ENCODE results near the gene TYW3.
"Not testable (repeated sequence)": the region's sequence is repeated elsewhere in the genome, so short reads cannot be mapped to it uniquely, and the experiment has no call there.

Gene TYW3

DNA sequence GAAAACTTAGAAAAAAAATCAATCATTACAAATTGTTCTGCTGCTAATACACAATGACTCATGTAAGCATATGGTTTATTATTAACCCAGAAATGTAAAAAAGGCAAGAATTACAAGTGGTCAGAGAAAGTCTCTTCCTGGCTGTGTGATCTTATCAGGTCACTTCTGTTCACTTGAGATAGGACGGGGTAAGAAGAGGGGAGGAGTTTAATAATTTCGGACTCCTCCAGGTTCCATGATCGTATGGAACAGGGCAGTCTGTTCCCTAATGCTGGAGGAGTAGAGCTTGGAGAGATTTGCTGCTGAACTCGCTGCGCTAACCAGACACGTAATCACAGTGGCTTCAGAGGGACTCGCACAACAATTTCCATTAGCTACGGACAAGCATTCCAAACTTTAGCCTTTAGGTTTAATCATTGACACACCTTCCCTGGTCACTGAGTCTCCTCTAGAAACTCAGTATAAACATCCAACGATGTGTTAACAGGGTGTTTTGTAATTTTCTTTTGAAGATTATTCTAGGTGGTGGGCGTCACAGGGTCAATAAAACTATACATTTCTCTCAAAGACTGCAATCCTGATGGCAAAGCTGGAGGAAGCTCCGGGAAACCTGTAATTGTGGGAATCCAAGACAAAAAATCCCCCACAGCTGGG lies 1.4 kb upstream of the TYW3 start:
- no peak for DNase-seq (ENCODE audit: low spot score)

DNA sequence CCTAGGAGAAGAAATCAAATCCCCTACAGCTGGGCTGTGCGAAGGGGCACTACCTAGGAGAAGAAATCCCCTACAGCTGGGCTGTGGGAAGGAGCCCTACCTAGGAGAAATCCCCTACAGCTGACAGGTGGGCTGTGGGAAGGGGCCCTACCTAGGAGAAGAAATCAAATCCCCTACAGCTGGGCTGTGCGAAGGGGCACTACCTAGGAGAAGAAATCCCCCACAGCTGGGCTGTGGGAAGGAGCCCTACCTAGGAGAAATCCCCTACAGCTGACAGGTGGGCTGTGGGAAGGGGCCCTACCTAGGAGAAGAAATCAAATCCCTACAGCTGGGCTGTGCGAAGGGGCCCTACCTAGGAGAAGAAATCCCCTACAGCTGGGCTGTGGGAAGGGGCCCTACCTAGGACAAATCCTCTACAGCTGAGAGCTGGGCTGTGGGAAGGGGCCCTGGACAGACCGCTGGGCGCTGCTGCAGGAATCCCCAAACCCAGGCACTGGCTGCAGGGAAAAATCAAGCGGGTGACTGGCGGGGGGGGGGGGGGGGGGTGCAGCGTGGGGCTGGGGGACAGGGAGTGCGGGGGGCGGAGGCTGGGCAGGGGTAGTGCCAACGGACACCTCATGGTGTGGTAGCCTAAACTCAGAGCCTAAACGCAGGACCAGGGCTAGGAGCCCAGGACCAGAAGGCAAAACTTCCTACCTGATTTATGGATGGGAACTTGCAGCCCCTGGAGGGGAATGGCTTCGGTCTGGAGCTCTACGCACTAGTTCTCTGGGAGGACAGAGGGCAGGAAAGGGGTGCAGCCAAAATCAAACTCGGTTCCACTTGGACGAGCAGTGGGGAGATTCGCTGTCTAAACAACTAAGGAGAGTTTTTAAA lies 643 bp upstream of the TYW3 start:
- peak; percentile 46 for DNase-seq (ENCODE audit: low spot score)

DNA sequence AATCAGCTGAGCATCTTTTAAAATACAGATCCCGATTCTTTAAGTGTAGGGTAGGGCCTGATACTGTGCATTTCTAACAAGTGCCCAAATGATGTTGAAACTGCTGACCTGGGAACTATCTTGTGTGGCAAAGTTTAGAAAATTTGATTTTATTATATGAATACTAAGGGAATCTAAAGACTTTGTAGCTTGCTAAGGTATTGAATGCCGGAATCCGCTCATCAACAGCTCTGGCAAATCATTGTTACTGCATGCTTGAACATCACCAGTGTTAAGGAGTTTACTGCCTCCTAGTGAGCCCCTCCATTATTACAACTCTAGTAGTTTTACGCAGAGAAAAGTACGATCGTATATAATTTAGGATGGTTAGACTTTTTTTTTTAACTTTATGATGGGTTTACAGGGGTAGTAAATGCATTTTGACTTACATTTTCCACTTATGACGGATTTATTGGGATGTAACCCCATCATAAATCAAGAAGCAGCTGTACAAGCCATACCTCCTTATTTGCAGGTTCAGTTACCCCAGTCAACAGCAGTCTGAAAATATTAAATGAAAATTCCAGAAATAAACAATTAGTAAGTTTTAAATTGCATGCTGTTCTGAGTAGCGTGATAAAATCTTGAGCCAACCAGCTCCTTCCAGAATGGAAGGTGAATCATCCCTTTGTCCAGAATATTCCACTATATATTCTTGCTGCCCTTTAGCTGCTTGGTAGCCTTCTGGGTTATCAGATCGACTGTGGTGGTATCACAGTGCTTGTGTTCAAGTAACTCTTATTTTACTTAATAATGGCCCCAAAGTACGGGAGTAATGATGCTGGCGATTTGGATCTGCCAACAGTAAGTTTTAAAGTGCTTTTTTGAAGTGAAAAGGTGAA lies 892 bp downstream of the TYW3 start:
- peak; percentile 62 for DNase-seq (ENCODE audit: low spot score)

DNA sequence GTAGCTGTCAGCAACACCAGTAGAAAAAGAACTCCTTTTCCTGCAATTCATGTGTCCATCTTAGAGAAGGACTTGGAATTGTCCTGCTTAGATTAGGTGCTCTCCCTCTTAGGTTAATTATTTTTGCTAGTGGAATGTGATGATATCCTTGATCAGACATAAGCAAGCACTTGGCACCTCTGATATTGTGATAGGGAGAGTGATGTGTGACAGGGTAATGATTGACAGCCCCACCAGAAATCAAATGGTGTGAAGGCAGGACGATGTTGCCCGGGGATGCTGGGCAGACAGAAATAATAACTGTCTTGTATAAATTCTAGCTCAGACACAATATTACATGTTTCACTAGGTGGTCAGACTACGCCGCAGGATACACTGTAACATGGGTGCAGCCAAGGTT lies 4.4 kb downstream of the TYW3 start:
- no peak for DNase-seq (ENCODE audit: low spot score)

DNA sequence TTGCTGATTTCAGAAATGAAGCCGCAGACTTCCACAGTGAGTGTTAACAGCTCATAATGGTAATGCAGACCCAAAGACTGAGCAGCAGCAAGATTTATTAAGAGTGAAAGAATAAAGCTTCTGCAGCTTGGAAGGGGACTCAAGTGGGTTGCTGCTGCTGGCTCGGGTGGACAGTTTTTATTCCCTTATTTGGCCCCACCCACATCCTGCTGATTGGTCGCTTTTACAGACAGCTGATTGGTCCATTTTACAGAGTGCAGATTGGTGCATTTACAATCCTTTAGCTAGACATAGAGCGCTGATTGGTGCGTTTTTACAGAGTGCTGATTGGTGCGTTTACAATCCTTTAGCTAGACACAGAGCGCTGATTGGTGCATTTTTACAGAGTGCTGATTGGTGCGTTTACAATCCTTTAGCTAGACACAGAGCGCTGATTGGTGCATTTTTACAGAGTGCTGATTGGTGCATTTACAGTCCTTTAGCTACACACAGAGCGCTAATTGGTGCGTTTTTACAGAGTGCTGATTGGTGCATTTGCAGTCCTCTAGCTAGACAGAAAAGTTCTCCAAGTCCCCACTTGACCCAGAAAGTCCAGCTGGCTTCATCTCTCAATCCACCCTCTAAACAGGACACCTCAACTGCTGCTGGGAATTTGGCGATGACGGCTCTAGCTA lies 7.5 kb downstream of the TYW3 start:
- not testable (repeated sequence) for DNase-seq (ENCODE audit: low spot score)

DNA sequence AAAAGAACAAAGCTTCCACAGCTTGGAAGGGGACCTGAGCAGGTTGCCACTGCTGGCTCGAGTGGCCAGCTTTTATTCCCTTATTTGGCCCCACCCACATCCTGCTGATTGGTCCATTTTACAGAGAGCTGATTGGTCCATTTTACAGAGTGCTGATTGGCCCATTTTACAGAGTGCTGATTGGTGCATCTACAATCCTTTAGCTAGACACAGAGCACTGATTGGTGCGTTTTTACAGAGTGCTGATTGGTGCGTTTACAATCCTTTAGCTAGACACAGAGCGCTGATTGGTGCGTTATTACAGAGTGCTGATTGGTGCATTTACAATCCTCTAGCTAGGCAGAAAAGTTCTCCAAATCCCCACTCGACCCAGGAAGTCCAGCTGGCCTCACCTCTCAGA lies 12.3 kb downstream of the TYW3 start:
- not testable (repeated sequence) for DNase-seq (ENCODE audit: low spot score)

DNA sequence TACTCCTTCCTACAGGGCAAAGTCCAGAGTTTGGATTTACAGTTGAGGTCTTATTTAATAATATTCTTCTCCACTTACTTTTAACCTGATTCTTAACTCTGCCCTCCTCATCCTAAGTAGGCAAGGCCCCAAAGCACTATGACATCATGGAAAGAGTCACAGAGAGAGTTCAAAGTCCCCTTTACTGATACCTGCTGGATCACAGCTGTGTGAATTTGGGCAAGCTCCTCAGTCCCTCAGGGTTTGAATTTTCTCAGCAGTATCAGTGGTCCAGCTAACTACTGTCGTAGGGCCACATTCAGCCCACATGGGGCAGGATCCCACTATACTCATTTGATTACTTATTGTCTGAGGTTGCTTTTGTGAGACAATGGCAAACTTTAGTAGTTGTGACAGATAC lies 16.0 kb downstream of the TYW3 start:
- no peak for DNase-seq (ENCODE audit: low spot score)

DNA sequence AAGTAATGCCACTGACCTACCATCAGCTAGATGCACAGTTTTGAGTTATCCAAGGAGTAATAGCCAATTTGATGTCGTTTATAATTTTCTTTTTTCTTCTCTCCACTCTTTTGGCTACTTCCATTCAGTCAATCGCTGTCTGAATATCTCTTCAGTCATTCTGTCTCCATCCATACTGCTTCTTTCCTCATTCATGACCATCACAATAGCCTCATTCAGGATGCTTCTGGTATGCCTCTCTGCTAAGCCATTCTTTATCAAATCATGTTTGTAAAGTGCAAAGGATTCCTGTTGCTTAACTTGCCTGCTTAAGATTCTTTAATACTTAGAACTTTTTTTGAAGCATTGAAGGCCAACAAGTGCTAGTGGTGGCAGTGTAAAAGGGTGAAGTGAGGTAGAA lies 20.2 kb downstream of the TYW3 start:
- no peak for DNase-seq (ENCODE audit: low spot score)

DNA sequence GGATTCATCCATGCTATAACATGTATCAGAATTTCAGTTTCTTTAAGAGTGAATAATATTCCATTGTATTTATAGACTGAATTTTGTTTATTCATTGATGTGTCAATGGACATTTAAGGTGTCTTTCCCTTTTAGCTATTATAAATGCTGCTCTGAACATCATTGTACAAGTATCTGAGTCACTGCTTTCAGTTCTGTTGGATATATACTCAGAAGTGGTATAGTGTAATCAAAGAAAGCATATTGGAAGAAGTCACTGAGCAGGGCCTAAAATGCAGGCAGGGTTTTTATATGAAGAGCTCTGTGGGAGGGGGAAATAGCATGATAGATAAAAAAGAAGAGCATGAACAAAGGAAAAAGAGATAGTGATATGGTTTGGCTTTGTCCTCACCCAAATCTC lies 22.5 kb downstream of the TYW3 start:
- no peak for DNase-seq (ENCODE audit: low spot score)

DNA sequence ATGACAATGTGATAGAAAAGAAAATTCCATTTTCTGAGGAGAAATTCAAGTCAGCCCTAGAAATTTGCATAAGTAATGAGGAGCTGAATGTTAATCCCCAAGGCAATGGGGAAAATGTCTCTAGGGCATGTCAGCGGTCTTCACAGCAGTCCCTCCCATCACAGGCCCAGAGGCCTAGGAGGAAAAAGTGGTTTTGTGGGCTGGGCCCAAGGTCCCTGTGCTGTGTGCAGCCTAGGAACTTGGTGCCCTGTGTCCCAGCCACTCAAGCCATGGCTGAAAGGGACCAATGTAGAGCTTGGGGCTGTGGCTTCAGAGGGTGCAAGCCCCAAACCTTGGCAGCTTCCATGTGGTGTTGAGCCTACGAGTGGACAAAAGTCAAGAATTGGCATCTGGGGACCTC lies 23.7 kb downstream of the TYW3 start:
- DNase-seq (ENCODE audit: low spot score): not testable (repeated sequence)

DNA sequence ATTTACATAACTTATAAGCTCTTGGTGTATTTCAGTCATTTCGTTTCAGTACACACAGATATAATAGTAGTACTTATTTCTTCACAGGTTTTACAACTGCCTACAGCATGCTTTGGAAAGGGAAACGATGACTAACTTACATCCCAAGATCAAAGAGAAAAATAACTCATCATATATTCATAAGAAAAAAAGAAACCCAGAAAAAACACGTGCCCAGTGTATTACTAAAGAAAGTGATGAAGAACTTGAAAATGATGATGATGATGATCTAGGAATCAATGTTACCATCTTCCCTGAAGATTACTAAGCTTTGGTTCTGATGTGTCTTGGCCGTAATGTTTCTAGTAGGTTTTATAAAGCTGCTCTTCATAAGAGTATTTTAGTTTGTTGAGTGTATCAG lies 30.9 kb downstream of the TYW3 start:
- no peak for DNase-seq (ENCODE audit: low spot score)

DNA sequence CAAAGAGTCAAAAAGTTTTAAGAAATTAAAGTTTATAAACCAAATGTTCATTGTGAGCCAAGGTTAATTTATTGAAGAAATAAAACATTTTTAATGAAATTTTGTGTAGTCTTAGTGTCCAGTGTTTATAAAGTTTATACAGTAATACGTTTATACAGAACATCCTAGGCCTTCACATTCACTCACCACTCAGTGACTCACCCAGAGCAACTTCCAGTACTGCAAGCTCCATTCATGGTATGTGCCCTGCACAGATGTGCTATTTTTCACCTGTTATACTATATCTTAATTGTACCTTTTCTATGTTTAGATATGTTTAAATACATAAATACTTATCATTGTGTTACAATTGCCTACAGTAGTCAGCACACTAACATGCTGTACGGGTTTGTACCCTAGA lies 33.6 kb downstream of the TYW3 start:
- DNase-seq (ENCODE audit: low spot score): no peak

DNA sequence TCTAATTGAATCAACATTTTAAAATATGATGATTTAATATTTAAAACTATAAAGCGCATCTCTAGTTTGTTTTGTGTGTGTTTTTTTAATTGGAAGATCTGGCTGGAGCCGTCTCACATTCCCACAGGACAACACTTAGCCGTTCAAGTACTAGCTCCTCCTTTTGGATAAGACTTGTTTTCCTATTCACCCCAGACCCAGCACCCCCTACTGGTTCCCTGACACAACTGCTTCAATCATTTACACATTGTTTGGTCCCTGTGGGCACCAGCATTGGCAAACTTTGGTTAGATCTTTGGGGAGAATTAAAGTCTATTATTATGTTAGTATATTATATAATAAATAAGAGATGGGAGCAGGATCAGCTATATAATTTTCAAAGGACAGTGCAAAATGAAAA lies 34.5 kb downstream of the TYW3 start:
- peak; percentile 11 for DNase-seq (ENCODE audit: low spot score)

DNA sequence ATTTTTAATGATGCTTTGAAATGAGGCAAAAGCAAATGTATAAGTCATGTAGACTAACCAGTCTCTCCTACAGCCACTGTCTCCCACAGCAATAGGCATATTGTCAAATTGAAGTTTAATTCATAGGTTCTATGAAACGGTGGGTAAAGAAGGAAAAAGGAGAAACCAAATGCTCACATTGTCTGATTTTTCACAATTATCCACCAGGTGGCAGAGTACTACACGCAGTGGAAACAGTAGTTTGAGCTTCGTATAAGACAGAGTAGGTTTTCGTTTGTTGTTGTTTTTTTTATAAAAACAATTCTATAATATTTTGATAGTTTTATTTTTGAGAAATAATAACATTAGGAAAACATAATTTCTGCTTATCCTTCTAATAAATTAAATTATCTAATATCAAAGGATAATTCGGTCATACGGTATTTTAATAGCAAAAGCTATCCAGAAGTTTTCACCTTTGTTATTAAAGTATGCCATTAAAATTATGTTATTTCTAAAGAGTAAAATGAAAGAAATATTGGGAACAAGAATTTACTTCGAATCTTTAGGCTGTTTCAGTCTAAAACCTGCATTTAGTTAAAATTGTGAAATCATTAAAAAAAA lies 39.1 kb downstream of the TYW3 start:
- peak; percentile 43 for DNase-seq (ENCODE audit: low spot score)

DNA sequence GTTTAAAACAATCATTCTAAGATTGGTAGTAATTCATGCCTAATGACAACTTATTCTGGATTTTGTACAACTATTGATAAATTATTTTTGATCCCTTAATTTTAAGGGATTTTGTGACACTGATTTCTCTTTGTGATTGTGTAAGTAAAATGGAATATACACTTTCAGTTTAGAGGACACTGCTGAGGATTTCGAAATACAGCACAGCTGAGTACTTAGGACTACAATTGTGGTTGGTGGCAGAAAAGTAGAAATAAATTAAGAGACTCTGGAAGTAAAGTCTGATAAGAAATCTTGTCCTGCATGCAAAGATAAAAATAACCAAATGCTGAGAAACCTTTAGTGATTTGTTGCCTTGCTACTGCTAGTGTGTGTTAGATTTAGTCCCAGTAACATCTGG lies 40.0 kb downstream of the TYW3 start:
- DNase-seq (ENCODE audit: low spot score): no peak

DNA sequence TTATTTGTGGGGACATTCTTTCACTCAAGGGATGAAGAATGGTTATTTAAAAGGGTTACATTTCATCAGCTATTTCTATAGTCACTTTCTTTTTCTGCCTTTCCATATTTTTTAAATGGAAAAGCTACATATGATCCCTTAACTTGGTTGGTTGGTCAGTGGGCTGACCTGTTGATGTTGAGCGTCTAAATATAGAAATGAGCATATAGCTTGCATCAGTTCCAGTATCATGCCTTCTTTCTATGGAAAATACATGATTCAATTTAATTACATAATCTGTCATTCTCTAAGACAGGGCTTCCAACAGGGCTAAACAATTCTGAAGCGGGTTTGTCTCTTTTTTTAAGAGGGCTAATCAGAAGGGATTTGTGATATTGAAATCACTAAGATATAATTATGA lies 40.6 kb downstream of the TYW3 start:
- DNase-seq (ENCODE audit: low spot score): no peak

DNA sequence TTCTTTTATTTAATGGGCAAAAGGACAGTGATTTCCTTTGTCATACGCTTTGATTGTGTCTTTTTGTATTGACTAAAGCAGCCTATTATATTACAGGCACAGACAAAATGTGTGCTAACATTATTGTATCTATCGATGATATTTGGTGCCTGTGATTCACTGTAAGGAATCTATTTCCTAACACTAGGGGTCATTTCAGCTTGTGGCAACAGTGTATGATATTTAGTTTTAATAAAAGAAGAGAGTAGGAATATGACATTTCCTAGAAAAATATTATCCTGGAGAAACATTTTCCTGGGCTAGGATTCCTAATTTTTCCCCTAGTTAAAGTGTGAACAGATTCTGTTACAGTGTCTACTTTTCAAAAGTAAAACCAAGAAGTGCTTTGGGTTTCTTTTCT lies 42.8 kb downstream of the TYW3 start:
- no peak for DNase-seq (ENCODE audit: low spot score)

DNA sequence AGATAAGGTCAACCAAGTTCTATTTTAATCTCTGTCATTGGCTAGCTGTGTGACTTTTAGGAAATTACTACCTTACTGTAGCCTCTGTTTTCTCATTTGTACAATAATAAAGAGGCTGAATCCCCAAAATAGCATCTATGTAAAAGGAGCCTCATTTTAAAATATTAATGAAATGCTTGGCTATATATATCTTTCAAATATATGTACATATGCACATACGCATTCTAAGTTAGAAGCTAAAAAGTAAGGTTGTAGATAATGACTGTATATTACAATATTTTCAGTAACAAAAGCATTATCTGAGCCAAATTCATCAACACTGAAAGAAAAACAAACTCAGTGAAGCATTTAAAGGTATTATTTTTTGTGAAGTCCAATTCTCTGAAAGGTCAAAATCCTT lies 44.6 kb downstream of the TYW3 start:
- no peak for DNase-seq (ENCODE audit: low spot score)

DNA sequence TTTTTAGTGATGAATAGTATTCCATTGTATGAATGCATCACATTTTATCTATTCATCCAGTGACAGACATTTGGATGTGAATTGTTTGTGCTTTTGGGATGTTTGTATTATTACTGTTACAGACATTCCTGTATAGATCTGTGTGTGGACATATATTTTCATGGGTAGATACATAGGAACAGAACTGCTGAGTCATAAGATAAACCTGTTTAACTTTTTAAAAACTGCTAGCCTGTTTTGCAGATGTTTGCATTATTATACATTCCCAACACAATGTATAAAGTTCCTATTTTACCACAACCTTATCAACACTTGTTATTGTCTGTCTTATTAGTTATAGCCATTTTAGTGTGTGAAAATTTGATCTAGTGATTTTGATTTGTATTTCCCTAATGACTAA lies 46.8 kb downstream of the TYW3 start:
- DNase-seq (ENCODE audit: low spot score): no peak

DNA sequence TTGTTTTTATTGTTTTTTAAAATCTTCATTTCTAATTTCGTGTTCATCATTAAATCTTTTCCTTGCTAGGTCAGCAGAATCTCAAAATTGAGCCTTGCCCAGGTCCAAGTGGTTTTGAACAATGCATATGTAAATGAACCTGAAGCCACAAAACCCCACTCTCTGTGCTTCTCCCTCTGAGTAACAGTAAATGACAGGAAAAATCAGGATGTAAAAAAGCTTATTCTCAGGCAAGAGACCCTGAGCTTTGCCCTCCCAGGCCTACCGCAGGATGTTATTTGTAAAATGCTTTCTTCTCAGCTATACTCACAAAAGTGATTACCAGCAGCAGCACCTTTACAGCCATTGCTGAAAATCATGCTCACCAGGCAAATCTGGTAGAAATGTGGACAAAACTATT lies 47.6 kb downstream of the TYW3 start:
- DNase-seq (ENCODE audit: low spot score): no peak

DNA sequence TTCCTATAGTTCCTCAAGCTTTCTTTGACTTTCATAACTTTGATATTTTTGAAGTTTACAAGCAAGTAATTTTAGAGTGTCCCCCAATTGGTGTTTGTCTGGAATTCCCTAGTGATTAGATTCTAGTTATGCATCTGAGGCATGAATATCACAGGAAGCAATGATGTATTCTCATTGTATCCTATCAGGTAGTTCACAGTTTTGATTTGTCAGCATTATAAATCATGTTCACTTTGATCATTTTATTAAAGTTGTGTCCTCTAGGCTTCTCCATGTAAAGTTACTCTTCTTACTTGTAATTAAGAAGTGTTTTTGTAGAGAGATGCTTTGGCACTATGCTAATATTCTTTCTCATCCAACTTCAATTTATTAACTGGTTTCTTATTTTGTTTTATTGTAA lies 53.0 kb downstream of the TYW3 start:
- DNase-seq (ENCODE audit: low spot score): no peak

DNA sequence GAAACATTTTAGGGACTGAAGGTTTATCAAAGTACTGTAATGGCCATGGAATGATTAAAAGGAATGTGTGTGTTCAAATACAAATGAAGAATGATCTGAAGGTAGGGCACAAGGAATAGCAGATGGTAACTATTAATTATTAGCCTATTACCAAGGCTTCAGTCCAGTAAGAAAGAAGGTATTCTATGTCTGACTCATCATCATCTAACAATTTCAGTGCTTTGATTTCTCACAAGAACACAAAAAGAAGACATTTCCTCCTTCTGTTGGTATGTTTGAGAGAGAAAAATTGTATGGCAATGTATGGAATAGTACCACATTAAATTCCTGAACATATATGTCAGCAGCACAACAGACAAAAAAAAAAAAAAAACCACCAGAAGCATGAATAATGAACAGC lies 57.5 kb downstream of the TYW3 start:
- DNase-seq (ENCODE audit: low spot score): no peak
